ENCODE measurements around the gene TPT1.
"Not testable (repeated sequence)": the region's sequence is repeated elsewhere in the genome, so short reads cannot be mapped to it uniquely, and the experiment has no call there.

The TPT1 gene

GRCh38 chr13:45381196-45381595, 40.2 kb upstream of the TPT1 start:
- no peaks in the 10 kb centered on the region for H3K27me3 ChIP-seq (ENCODE audit: control insufficient read depth, low read length)
- H3K79me2 ChIP-seq (ENCODE audit: control insufficient read depth, low read length): no peaks in the 10 kb centered on the region
- no peaks in the 10 kb centered on the region for H3K9me2 ChIP-seq (replicated peaks; ENCODE audit: control insufficient read depth, low read length)
- H3K4me3 ChIP-seq (ENCODE audit: low read length): no peak overlapping the region
- H3K4me2 ChIP-seq (ENCODE audit: low read length): no peak overlapping the region
- H3F3A ChIP-seq (ENCODE audit: control insufficient read depth, insufficient read depth): no peaks in the 10 kb centered on the region
- TF ChIP-seq EZH2phosphoT487 (IDR thresholded peaks at IDR 0.05; ENCODE audit: borderline replicate concordance, low read length) (no peak), CTCF (IDR thresholded peaks at IDR 0.05; ENCODE audit: low read depth, low read length, poor library complexity, severe bottlenecking) (no peak)
- no peaks in the 10 kb centered on the region for H3K9me3 ChIP-seq (ENCODE audit: control insufficient read depth, insufficient read depth, low read length)
- H4K20me1 ChIP-seq (ENCODE audit: control insufficient read depth, insufficient read depth, low read depth, low read length): no peaks in the 10 kb centered on the region
- H3K36me3 ChIP-seq (ENCODE audit: control insufficient read depth, low read length): no peaks in the 10 kb centered on the region
- H3K27ac ChIP-seq (ENCODE audit: low read depth, low read length): no peak overlapping the region
- H3K4me1 ChIP-seq (ENCODE audit: control insufficient read depth, low read length): no peaks in the 10 kb centered on the region

GRCh38 chr13:45380708-45381107, 39.7 kb upstream of the TPT1 start:
- not testable (repeated sequence) for H4K20me1 ChIP-seq (ENCODE audit: control insufficient read depth, insufficient read depth, low read depth, low read length); H3K4me2 ChIP-seq (ENCODE audit: low read length); H3K4me1 ChIP-seq (ENCODE audit: control insufficient read depth, low read length); H3F3A ChIP-seq (ENCODE audit: control insufficient read depth, insufficient read depth); H3K4me3 ChIP-seq (ENCODE audit: low read length); H3K27me3 ChIP-seq (ENCODE audit: control insufficient read depth, low read length); H3K9me3 ChIP-seq (ENCODE audit: control insufficient read depth, insufficient read depth, low read length); H3K27ac ChIP-seq (ENCODE audit: low read depth, low read length); H3K36me3 ChIP-seq (ENCODE audit: control insufficient read depth, low read length); H3K9me2 ChIP-seq (replicated peaks; ENCODE audit: control insufficient read depth, low read length); H3K79me2 ChIP-seq (ENCODE audit: control insufficient read depth, low read length)

- H3K4me2 ChIP-seq (ENCODE audit: low read length); H3K27ac ChIP-seq (ENCODE audit: low read depth, low read length); H3K9me2 ChIP-seq (replicated peaks; ENCODE audit: control insufficient read depth, low read length); H3K4me3 ChIP-seq (ENCODE audit: low read length); H3K79me2 ChIP-seq (ENCODE audit: control insufficient read depth, low read length); H4K20me1 ChIP-seq (ENCODE audit: control insufficient read depth, insufficient read depth, low read depth, low read length); H3K9me3 ChIP-seq (ENCODE audit: control insufficient read depth, insufficient read depth, low read length); H3K4me1 ChIP-seq (ENCODE audit: control insufficient read depth, low read length); H3K36me3 ChIP-seq (ENCODE audit: control insufficient read depth, low read length); H3K27me3 ChIP-seq (ENCODE audit: control insufficient read depth, low read length); H3F3A ChIP-seq (ENCODE audit: control insufficient read depth, insufficient read depth): not testable (repeated sequence)
Measured at GRCh38 chr13:45379516-45379915, 38.5 kb upstream of the TPT1 start.

DNA sequence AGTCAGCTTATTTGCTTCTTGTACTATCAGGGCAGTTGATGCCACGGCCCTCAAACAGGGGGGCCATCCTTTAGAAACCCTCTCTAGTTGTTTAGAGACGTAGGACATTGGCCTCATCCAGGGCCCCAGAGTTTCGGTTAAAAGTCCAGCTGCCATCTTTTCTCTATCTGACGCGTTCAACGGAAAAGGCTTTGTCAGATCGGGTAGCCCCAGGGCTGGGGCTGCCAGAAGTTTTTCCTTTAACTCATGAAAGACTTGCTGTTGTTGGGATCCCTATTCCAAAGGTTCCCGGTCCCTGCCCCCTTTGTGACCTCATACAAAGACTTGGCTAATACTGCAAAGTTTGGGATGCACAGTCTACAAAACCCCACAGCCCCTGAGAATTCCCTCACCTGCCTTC, 37.8 kb upstream of the TPT1 start:
- H3K9me3 ChIP-seq (ENCODE audit: control insufficient read depth, insufficient read depth, low read length); H3K4me2 ChIP-seq (ENCODE audit: low read length); H3K79me2 ChIP-seq (ENCODE audit: control insufficient read depth, low read length); H4K20me1 ChIP-seq (ENCODE audit: control insufficient read depth, insufficient read depth, low read depth, low read length); H3K9me2 ChIP-seq (replicated peaks; ENCODE audit: control insufficient read depth, low read length); H3K4me3 ChIP-seq (ENCODE audit: low read length); H3K4me1 ChIP-seq (ENCODE audit: control insufficient read depth, low read length); H3F3A ChIP-seq (ENCODE audit: control insufficient read depth, insufficient read depth); H3K27ac ChIP-seq (ENCODE audit: low read depth, low read length); H3K36me3 ChIP-seq (ENCODE audit: control insufficient read depth, low read length); H3K27me3 ChIP-seq (ENCODE audit: control insufficient read depth, low read length): not testable (repeated sequence)

DNA sequence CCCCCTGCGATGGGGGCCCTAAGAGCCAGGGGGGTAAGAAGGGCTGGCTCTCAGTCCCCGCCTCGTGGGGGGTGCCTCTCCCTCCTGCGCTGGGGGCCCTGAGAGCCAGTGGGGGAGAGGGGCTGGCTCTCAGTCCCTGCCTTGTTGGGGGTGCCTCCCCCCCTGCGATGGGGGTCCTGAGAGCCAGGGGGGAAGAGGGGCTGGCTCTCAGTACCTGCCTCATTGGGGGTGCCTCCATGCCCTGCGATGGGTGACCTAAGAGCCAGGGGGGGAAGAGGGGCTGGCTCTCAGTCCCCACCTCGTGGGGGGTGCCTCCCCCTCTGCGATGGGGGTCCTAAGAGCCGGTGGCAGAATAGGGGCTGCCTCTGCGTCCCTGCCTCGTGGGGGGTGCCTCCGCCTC, 36.3 kb upstream of the TPT1 start:
- not testable (repeated sequence) for H3K9me3 ChIP-seq (ENCODE audit: control insufficient read depth, insufficient read depth, low read length); H3K4me1 ChIP-seq (ENCODE audit: control insufficient read depth, low read length); H3K27me3 ChIP-seq (ENCODE audit: control insufficient read depth, low read length); H3K27ac ChIP-seq (ENCODE audit: low read depth, low read length); H4K20me1 ChIP-seq (ENCODE audit: control insufficient read depth, insufficient read depth, low read depth, low read length); H3K9me2 ChIP-seq (replicated peaks; ENCODE audit: control insufficient read depth, low read length); H3K36me3 ChIP-seq (ENCODE audit: control insufficient read depth, low read length); H3K79me2 ChIP-seq (ENCODE audit: control insufficient read depth, low read length); H3F3A ChIP-seq (ENCODE audit: control insufficient read depth, insufficient read depth); H3K4me2 ChIP-seq (ENCODE audit: low read length); H3K4me3 ChIP-seq (ENCODE audit: low read length)

GRCh38 chr13:45376651-45377050, 35.7 kb upstream of the TPT1 start:
- not testable (repeated sequence) for H3K4me2 ChIP-seq (ENCODE audit: low read length); H3K36me3 ChIP-seq (ENCODE audit: control insufficient read depth, low read length); H3K9me3 ChIP-seq (ENCODE audit: control insufficient read depth, insufficient read depth, low read length); H3K27ac ChIP-seq (ENCODE audit: low read depth, low read length); H3K79me2 ChIP-seq (ENCODE audit: control insufficient read depth, low read length); H3K4me1 ChIP-seq (ENCODE audit: control insufficient read depth, low read length); H3K4me3 ChIP-seq (ENCODE audit: low read length); H3F3A ChIP-seq (ENCODE audit: control insufficient read depth, insufficient read depth); H3K27me3 ChIP-seq (ENCODE audit: control insufficient read depth, low read length); H4K20me1 ChIP-seq (ENCODE audit: control insufficient read depth, insufficient read depth, low read depth, low read length); H3K9me2 ChIP-seq (replicated peaks; ENCODE audit: control insufficient read depth, low read length)

Measured in DOHH2 (cell line).